Ramos (cell line): Measurements from ENCODE around the gene FLII.

Experiments used
- in situ Hi-C: fragments of 300-500 bp; cut with MboI; formaldehyde crosslinking; loops from one replicate; pipeline ENCODE4 v1.14.3; 2022; ENCODE audit warnings: low sequenced_read_pairs; ENCODE audit not compliant: unreplicated experiment

Gene FLII

GRCh38 chr17:18246109-18246725 is 12.3 kb downstream of the FLII start:
- in situ Hi-C loops, result no loop called here

- in situ Hi-C loops, result no loop called here
Measured at GRCh38 chr17:18245038-18245776, 13.3 kb downstream of the FLII start.

GRCh38 chr17:18241229-18241871 is 17.2 kb downstream of the FLII start:
- in situ Hi-C loops, result no loop called here

GRCh38 chr17:18240449-18240848 is 18.1 kb downstream of the FLII start:
- in situ Hi-C loops, result no loop called here

- in situ Hi-C loops, result no loop called here
Measured at GRCh38 chr17:18238299-18238698, 20.2 kb downstream of the FLII start.

- in situ Hi-C loops, result no loop called here
Measured at GRCh38 chr17:18237461-18237860, 21.1 kb downstream of the FLII start.

- in situ Hi-C loops, result no loop called here
Measured at GRCh38 chr17:18236494-18236893, 22.0 kb downstream of the FLII start.

GRCh38 chr17:18235743-18236256 is 22.7 kb downstream of the FLII start:
- in situ Hi-C loops, result no loop called here

GRCh38 chr17:18234853-18235380 is 23.6 kb downstream of the FLII start:
- in situ Hi-C loops, result no loop called here

GRCh38 chr17:18233803-18234518 is 24.6 kb downstream of the FLII start:
- in situ Hi-C loops, result no loop called here

- in situ Hi-C loops, result no loop called here
Measured at GRCh38 chr17:18231164-18231563, 27.4 kb downstream of the FLII start.

GRCh38 chr17:18230288-18231141 is 28.0 kb downstream of the FLII start:
- in situ Hi-C loops, result no loop called here

- in situ Hi-C loops, result no loop called here
Measured at GRCh38 chr17:18229771-18230170, 28.8 kb downstream of the FLII start.

- in situ Hi-C loops, result no loop called here
Measured at GRCh38 chr17:18229254-18229653, 29.3 kb downstream of the FLII start.

- in situ Hi-C loops, result no loop called here
Measured at GRCh38 chr17:18228176-18228682, 30.3 kb downstream of the FLII start.

- in situ Hi-C loops, result no loop called here
Measured at GRCh38 chr17:18227635-18228034, 30.9 kb downstream of the FLII start.

GRCh38 chr17:18226284-18226945 is 32.1 kb downstream of the FLII start:
- in situ Hi-C loops, result no loop called here

GRCh38 chr17:18225642-18226283 is 32.8 kb downstream of the FLII start:
- in situ Hi-C loops, result no loop called here
